ENCODE results near the gene WFDC5.

The WFDC5 gene

DNA sequence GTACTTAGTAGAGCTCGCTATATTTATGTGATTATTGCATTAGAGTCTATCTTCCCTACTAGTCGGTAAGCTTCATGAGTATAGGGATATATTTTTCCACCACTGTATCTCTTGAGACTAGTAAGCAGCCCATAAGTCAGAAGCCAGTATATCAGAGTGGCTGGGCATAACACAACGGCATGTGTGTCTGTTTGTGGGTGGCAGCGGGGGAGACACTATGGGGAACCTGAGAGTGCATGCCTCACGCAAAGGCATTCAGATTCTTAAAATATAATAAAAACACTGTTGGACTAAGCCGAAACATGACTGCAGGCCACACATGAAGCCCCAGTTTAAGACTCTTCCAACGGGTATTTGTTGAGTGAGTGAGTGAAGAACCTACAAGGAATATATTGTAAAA lies 22.1 kb downstream of the WFDC5 start:
- H3K27ac ChIP-seq (ENCODE audit: low read depth, low read length), result no peak overlapping the region

GRCh38 chr20:45091366-45091765 lies 23.6 kb downstream of the WFDC5 start:
- peaks cover 2 to 5% of the 10 kb centered on the region in 2 donors for H3K27me3 ChIP-seq (ENCODE audit: control insufficient read depth in 1 of 2, insufficient read depth in 2 of 2, low read length in 2 of 2)
- H3K36me3 ChIP-seq (ENCODE audit: control insufficient read depth in 1 of 2, insufficient read depth in 2 of 2, low read length in 2 of 2), result no peaks in the 10 kb centered on the region
- no peaks in the 10 kb centered on the region for H3K9me3 ChIP-seq (ENCODE audit: control insufficient read depth in 1 of 2, low read length in 2 of 2)
- no peaks in the 10 kb centered on the region for H3K4me1 ChIP-seq (ENCODE audit: control insufficient read depth in 1 of 2, insufficient read depth in 2 of 2, low read length in 2 of 2)
- no peak overlapping the region for H3K4me3 ChIP-seq (ENCODE audit: low read depth in 1 of 2, low read length in 2 of 2)
- H3K27ac ChIP-seq (ENCODE audit: low read depth, low read length), result no peak overlapping the region
- H3K9ac ChIP-seq (ENCODE audit: low read depth in 1 of 2, low read length in 2 of 2), result no peak overlapping the region

More for the DNA sequence above, 22.1 kb downstream of the WFDC5 start:
- Histone ChIP-seq H3K27me3 (ENCODE audit: control insufficient read depth in 1 of 2, insufficient read depth in 2 of 2, low read length in 2 of 2) (peaks cover 10 to 18% of the 10 kb centered on the region in 2 donors), H3K4me1 (ENCODE audit: control insufficient read depth in 1 of 2, insufficient read depth in 2 of 2, low read length in 2 of 2) (no peaks in the 10 kb centered on the region), H3K9me3 (ENCODE audit: control insufficient read depth in 1 of 2, low read length in 2 of 2) (no peaks in the 10 kb centered on the region), H3K4me3 (ENCODE audit: low read depth in 1 of 2, low read length in 2 of 2) (no peak overlapping the region), H3K36me3 (ENCODE audit: control insufficient read depth in 1 of 2, insufficient read depth in 2 of 2, low read length in 2 of 2) (no peaks in the 10 kb centered on the region), H3K9ac (ENCODE audit: low read depth in 1 of 2, low read length in 2 of 2) (no peak overlapping the region)

GRCh38 chr20:45090481-45090880 lies 24.5 kb downstream of the WFDC5 start:
- no peak overlapping the region for H3K27ac ChIP-seq (ENCODE audit: low read depth, low read length)
- no peaks in the 10 kb centered on the region for H3K36me3 ChIP-seq (ENCODE audit: control insufficient read depth in 1 of 2, insufficient read depth in 2 of 2, low read length in 2 of 2)
- H3K4me1 ChIP-seq (ENCODE audit: control insufficient read depth in 1 of 2, insufficient read depth in 2 of 2, low read length in 2 of 2), result no peaks in the 10 kb centered on the region
- H3K9ac ChIP-seq (ENCODE audit: low read depth in 1 of 2, low read length in 2 of 2), result no peak overlapping the region
- no peak overlapping the region for H3K4me3 ChIP-seq (ENCODE audit: low read depth in 1 of 2, low read length in 2 of 2)
- H3K9me3 ChIP-seq (ENCODE audit: control insufficient read depth in 1 of 2, low read length in 2 of 2), result no peaks in the 10 kb centered on the region
- no peaks in the 10 kb centered on the region for H3K27me3 ChIP-seq (ENCODE audit: control insufficient read depth in 1 of 2, insufficient read depth in 2 of 2, low read length in 2 of 2)

DNA sequence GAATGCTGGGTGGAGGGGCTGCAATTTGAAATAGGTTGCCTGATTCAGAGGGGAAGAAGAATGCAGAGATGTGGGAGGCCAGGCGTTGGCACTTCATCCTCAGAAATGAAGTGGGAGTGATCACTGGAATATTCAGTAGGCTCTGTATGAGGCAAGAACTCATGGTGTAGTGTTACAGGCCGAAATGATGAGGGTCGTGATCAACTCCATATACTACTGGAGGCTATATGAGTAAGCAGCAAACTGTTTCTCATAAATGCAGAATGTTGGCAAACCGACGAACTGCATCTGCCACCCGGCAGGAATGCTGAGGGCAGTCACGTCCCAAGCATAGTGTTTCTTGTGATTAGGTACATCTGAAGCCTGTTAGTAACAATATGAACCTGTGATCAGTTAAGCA lies 26.7 kb downstream of the WFDC5 start:
- Histone ChIP-seq H3K9me3 (ENCODE audit: control insufficient read depth in 1 of 2, low read length in 2 of 2) (no peaks in the 10 kb centered on the region), H3K27me3 (ENCODE audit: control insufficient read depth in 1 of 2, insufficient read depth in 2 of 2, low read length in 2 of 2) (no peaks in the 10 kb centered on the region), H3K4me1 (ENCODE audit: control insufficient read depth in 1 of 2, insufficient read depth in 2 of 2, low read length in 2 of 2) (no peaks in the 10 kb centered on the region), H3K9ac (ENCODE audit: low read depth in 1 of 2, low read length in 2 of 2) (no peak overlapping the region), H3K4me3 (ENCODE audit: low read depth in 1 of 2, low read length in 2 of 2) (no peak overlapping the region), H3K27ac (ENCODE audit: low read depth, low read length) (no peak overlapping the region), H3K36me3 (ENCODE audit: control insufficient read depth in 1 of 2, insufficient read depth in 2 of 2, low read length in 2 of 2) (no peaks in the 10 kb centered on the region)

DNA sequence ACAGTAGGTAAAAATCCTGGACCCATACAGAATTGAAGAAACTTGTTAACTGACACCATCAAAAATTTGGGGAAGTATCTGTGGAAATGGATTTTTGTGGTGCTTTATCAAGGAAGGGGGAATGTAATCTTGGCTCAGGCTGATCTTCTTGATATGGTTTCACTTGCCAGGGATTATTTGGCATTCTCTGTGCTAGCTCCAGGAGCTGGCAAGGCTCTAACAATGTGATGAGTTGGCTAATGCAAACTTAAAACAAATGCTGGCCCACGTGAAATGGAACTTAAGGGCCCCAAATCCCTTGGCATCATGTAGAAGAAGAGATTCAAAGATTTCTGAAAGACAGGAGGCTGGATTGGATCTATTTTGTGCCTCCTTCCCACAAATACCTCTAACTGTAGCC lies 27.2 kb downstream of the WFDC5 start:
- H3K36me3 ChIP-seq (ENCODE audit: control insufficient read depth in 1 of 2, insufficient read depth in 2 of 2, low read length in 2 of 2), result peaks cover under 1% of the 10 kb centered on the region in 2 donors
- no peak overlapping the region for H3K4me3 ChIP-seq (ENCODE audit: low read depth in 1 of 2, low read length in 2 of 2)
- H3K9me3 ChIP-seq (ENCODE audit: control insufficient read depth in 1 of 2, low read length in 2 of 2), result peaks cover 2% of the 10 kb centered on the region in 2 donors

DNA sequence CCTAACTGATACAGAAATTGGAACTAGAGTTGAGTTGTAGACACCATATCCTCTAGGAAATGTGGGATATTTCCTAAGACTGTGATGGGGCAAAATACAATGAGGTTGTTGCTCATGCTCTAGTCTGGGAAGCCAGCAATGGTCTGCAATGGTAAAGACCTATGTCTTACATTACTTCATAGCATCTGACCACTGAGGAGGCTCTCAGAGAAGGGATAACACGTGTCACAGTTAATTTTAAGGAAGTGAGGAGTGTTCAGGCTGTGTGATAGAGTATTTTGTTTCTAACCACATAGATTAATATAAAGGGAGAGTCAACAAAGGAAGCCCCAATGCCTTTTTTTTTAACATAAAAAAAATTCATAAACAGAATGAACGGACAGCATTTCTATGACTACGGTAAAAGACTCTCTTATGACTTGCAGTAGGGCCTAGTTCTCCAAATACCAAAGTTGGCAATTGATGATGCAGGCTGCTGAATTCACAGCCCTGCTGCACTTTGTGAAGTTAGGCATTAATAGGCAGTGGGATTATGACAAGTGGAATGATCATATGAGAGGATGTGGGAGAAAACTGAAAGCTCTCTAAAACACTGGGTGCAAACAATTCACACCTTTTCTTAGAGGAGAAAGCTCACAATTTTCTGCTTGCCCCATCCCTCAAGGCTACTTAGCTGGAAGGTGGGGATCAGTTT lies 27.7 kb downstream of the WFDC5 start:
- no peaks in the 10 kb centered on the region for H3K27me3 ChIP-seq (ENCODE audit: control insufficient read depth in 1 of 2, insufficient read depth in 2 of 2, low read length in 2 of 2)
- no peak overlapping the region for H3K9ac ChIP-seq (ENCODE audit: low read depth in 1 of 2, low read length in 2 of 2)
- H3K9me3 ChIP-seq (ENCODE audit: control insufficient read depth in 1 of 2, low read length in 2 of 2), result peaks cover 7% of the 10 kb centered on the region in 2 donors
- no peak overlapping the region for H3K4me3 ChIP-seq (ENCODE audit: low read depth in 1 of 2, low read length in 2 of 2)
- H3K4me1 ChIP-seq (ENCODE audit: control insufficient read depth in 1 of 2, insufficient read depth in 2 of 2, low read length in 2 of 2), result no peaks in the 10 kb centered on the region
- peaks cover 6% of the 10 kb centered on the region in 2 donors for H3K36me3 ChIP-seq (ENCODE audit: control insufficient read depth in 1 of 2, insufficient read depth in 2 of 2, low read length in 2 of 2)
- H3K27ac ChIP-seq (ENCODE audit: low read depth, low read length), result no peak overlapping the region

More for the DNA sequence above, 27.2 kb downstream of the WFDC5 start:
- no peak overlapping the region for H3K27ac ChIP-seq (ENCODE audit: low read depth, low read length)
- no peaks in the 10 kb centered on the region for H3K27me3 ChIP-seq (ENCODE audit: control insufficient read depth in 1 of 2, insufficient read depth in 2 of 2, low read length in 2 of 2)
- no peaks in the 10 kb centered on the region for H3K4me1 ChIP-seq (ENCODE audit: control insufficient read depth in 1 of 2, insufficient read depth in 2 of 2, low read length in 2 of 2)
- H3K9ac ChIP-seq (ENCODE audit: low read depth in 1 of 2, low read length in 2 of 2), result no peak overlapping the region

DNA sequence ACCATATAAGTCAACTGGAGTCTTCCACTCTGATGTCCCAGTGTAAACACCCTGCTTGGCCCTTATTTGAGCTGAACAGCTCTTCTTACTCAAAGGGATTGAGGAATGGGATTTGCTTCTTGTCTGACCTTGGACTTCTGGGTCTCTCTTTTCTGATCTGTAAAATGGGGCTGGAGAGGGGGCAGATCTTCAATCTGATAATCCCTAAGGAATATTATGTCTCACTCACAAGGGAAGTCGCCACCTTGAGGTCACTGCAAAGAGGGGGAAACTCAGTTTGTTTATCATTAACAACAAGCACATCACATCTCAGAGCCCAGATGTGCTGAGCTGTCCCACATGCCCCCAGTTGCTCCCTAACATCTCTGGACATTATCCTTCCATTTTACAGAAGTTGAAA lies 29.1 kb downstream of the WFDC5 start:
- Histone ChIP-seq H3K27me3 (ENCODE audit: control insufficient read depth in 1 of 2, insufficient read depth in 2 of 2, low read length in 2 of 2) (no peaks in the 10 kb centered on the region), H3K36me3 (ENCODE audit: control insufficient read depth in 1 of 2, insufficient read depth in 2 of 2, low read length in 2 of 2) (peaks cover 7 to 18% of the 10 kb centered on the region in 2 donors), H3K4me3 (ENCODE audit: low read depth in 1 of 2, low read length in 2 of 2) (no peak overlapping the region), H3K4me1 (ENCODE audit: control insufficient read depth in 1 of 2, insufficient read depth in 2 of 2, low read length in 2 of 2) (no peaks in the 10 kb centered on the region), H3K9ac (ENCODE audit: low read depth in 1 of 2, low read length in 2 of 2) (no peak overlapping the region), H3K9me3 (ENCODE audit: control insufficient read depth in 1 of 2, low read length in 2 of 2) (peaks cover 7 to 8% of the 10 kb centered on the region in 2 donors), H3K27ac (ENCODE audit: low read depth, low read length) (no peak overlapping the region)

DNA sequence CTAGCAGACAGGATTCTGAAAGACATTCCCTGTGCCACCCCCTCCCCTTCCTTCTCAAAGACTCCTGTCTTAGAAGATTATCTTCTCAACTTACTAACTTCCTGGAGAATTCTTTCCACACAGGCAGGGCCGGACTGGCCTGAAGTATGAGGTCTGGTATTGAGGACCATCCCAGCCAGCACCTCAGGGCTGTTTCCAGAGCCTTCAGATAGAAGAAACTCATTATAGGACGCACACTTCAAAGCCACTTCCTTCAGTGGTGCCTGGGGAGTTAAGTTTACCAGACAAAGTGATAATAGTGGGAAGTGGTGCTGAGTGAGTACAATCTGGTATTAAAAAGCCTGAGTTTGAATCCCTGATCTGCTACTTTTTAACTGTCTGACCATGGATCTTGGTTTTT lies 29.7 kb downstream of the WFDC5 start:
- Histone ChIP-seq H3K4me1 (ENCODE audit: control insufficient read depth in 1 of 2, insufficient read depth in 2 of 2, low read length in 2 of 2) (no peaks in the 10 kb centered on the region), H3K9me3 (ENCODE audit: control insufficient read depth in 1 of 2, low read length in 2 of 2) (peaks cover 7 to 8% of the 10 kb centered on the region in 2 donors), H3K27ac (ENCODE audit: low read depth, low read length) (no peak overlapping the region), H3K27me3 (ENCODE audit: control insufficient read depth in 1 of 2, insufficient read depth in 2 of 2, low read length in 2 of 2) (no peaks in the 10 kb centered on the region), H3K9ac (ENCODE audit: low read depth in 1 of 2, low read length in 2 of 2) (no peak overlapping the region), H3K4me3 (ENCODE audit: low read depth in 1 of 2, low read length in 2 of 2) (no peak overlapping the region), H3K36me3 (ENCODE audit: control insufficient read depth in 1 of 2, insufficient read depth in 2 of 2, low read length in 2 of 2) (peaks cover 11 to 24% of the 10 kb centered on the region in 2 donors)

DNA sequence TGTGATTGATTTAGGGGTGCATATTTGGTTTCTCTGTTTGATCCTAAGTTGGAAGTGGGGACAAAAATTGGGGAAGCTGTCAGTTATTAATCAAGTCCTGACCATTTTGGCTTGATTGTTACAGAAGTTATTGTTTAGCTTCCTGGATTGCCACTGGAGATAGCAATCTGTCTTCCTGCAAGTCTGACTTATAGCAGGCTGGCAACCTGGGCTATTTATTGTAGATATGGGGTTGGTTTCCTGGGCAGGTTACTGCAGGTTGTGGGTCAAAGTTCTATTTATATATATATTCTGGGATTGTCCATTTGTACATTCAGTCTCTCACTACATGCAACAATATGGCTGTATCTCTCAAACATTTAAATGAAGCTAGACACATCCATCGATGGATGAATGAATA lies 31.8 kb downstream of the WFDC5 start:
- Histone ChIP-seq H3K27me3 (ENCODE audit: control insufficient read depth in 1 of 2, insufficient read depth in 2 of 2, low read length in 2 of 2) (no peaks in the 10 kb centered on the region), H3K4me3 (ENCODE audit: low read depth in 1 of 2, low read length in 2 of 2) (no peak overlapping the region), H3K27ac (ENCODE audit: low read depth, low read length) (no peak overlapping the region), H3K9me3 (ENCODE audit: control insufficient read depth in 1 of 2, low read length in 2 of 2) (peaks cover 7 to 8% of the 10 kb centered on the region in 2 donors), H3K4me1 (ENCODE audit: control insufficient read depth in 1 of 2, insufficient read depth in 2 of 2, low read length in 2 of 2) (no peaks in the 10 kb centered on the region), H3K36me3 (ENCODE audit: control insufficient read depth in 1 of 2, insufficient read depth in 2 of 2, low read length in 2 of 2) (peaks cover 13 to 38% of the 10 kb centered on the region in 2 donors), H3K9ac (ENCODE audit: low read depth in 1 of 2, low read length in 2 of 2) (no peak overlapping the region)

- H3K36me3 ChIP-seq (ENCODE audit: control insufficient read depth in 1 of 2, insufficient read depth in 2 of 2, low read length in 2 of 2), result peaks cover 13 to 42% of the 10 kb centered on the region in 2 donors
- no peak overlapping the region for H3K27ac ChIP-seq (ENCODE audit: low read depth, low read length)
- no peaks in the 10 kb centered on the region for H3K4me1 ChIP-seq (ENCODE audit: control insufficient read depth in 1 of 2, insufficient read depth in 2 of 2, low read length in 2 of 2)
- peaks cover 7 to 8% of the 10 kb centered on the region in 2 donors for H3K9me3 ChIP-seq (ENCODE audit: control insufficient read depth in 1 of 2, low read length in 2 of 2)
- H3K4me3 ChIP-seq (ENCODE audit: low read depth in 1 of 2, low read length in 2 of 2), result no peak overlapping the region
- H3K27me3 ChIP-seq (ENCODE audit: control insufficient read depth in 1 of 2, insufficient read depth in 2 of 2, low read length in 2 of 2), result no peaks in the 10 kb centered on the region
- no peak overlapping the region for H3K9ac ChIP-seq (ENCODE audit: low read depth in 1 of 2, low read length in 2 of 2)
These were observed 32.5 kb downstream of the WFDC5 start for GRCh38 chr20:45082468-45082867.
